Measurements from ENCODE around the gene ZNF212. TPM values are rescaled to one million over a fixed set of nuclear protein-coding genes. Genes with fewer than 3 reads are reported as not detected.

ZNF212 gene
- 10.0 and 11.5 TPM in 2 replicates for total RNA-seq (2014; rRNA removed; shearing (Covaris generic))

- peak within 1 kb of the TSS; percentile 78 for H3K27ac ChIP-seq
- peak within 1 kb of the TSS; percentile 99 for H3K4me3 ChIP-seq
- H3K36me3 ChIP-seq = 0 out of 2 replicates have a peak, but pooled peaks cover 2% of the 10 kb centered on the region
- peaks cover 2% of the 10 kb centered on the region; the same call in 1 of the 2 replicates for H3K4me1 ChIP-seq
- H3K9me3 ChIP-seq (replicated peaks) = no peaks in the 10 kb centered on the region
- H3K27me3 ChIP-seq = no peaks in the 10 kb centered on the region
- DNase-seq = peak; percentile 92 to 95
These were observed at the start of gene ZNF212 for GRCh38 chr7:149239345-149240143. ZNF212 (plus strand) TSS chr7:149239651; CDS start chr7:149239779, 128 bp downstream.

GRCh38 chr7:149191851-149192250 is 47.6 kb upstream of the ZNF212 start:
- Histone ChIP-seq H3K27ac (no peak overlapping the region), H3K4me1 (no peaks in the 10 kb centered on the region), H3K36me3 (no peaks in the 10 kb centered on the region), H3K4me3 (no peak overlapping the region), H3K9me3 (replicated peaks) (no peaks in the 10 kb centered on the region), H3K27me3 (no peaks in the 10 kb centered on the region)
- no peak for DNase-seq

GRCh38 chr7:149194799-149195179 is 44.7 kb upstream of the ZNF212 start:
- no peak for DNase-seq
- Histone ChIP-seq H3K4me1 (no peaks in the 10 kb centered on the region), H3K4me3 (peak overlapping the region; percentile 84), H3K27me3 (no peaks in the 10 kb centered on the region), H3K36me3 (peaks cover 20% of the 10 kb centered on the region), H3K9me3 (replicated peaks) (no peaks in the 10 kb centered on the region), H3K27ac (peak overlapping the region; percentile 47; the same call in 1 of the 2 replicates)

- peaks cover 27% of the 10 kb centered on the region for H3K36me3 ChIP-seq
- DNase-seq = peak; percentile 96
- no peaks in the 10 kb centered on the region for H3K27me3 ChIP-seq
- no peaks in the 10 kb centered on the region for H3K4me1 ChIP-seq
- H3K4me3 ChIP-seq = peak within 1 kb of the TSS; percentile 84
- no peaks in the 10 kb centered on the region for H3K9me3 ChIP-seq (replicated peaks)
- peak within 1 kb of the TSS; percentile 47 for H3K27ac ChIP-seq
These were observed 44.0 kb upstream of the ZNF212 start, which contains the start of gene ZNF282 for GRCh38 chr7:149195180-149196150. ZNF282 (plus strand) TSS chr7:149195546; CDS start chr7:149195590, 44 bp downstream.

- peak; percentile 23 to 47 for DNase-seq
These were observed 43.2 kb upstream of the ZNF212 start for GRCh38 chr7:149196151-149196704.

GRCh38 chr7:149196705-149197171 is 42.7 kb upstream of the ZNF212 start:
- Histone ChIP-seq H3K4me3 (peak overlapping the region; percentile 84), H3K4me1 (no peaks in the 10 kb centered on the region), H3K27ac (peak overlapping the region; percentile 45; the same call in 1 of the 2 replicates), H3K9me3 (replicated peaks) (no peaks in the 10 kb centered on the region), H3K27me3 (no peaks in the 10 kb centered on the region), H3K36me3 (peaks cover 40% of the 10 kb centered on the region)
- DNase-seq = peak; percentile 16 to 30

More at GRCh38 chr7:149196151-149196704, 43.2 kb upstream of the ZNF212 start:
- H3K27ac ChIP-seq = peak overlapping the region; percentile 45
- no peaks in the 10 kb centered on the region for H3K9me3 ChIP-seq (replicated peaks)
- no peaks in the 10 kb centered on the region for H3K27me3 ChIP-seq
- no peaks in the 10 kb centered on the region for H3K4me1 ChIP-seq
- peak overlapping the region; percentile 84 for H3K4me3 ChIP-seq
- H3K36me3 ChIP-seq = peaks cover 35% of the 10 kb centered on the region

GRCh38 chr7:149197675-149198074 is 41.8 kb upstream of the ZNF212 start:
- no peak for DNase-seq
- Histone ChIP-seq H3K9me3 (replicated peaks) (no peaks in the 10 kb centered on the region), H3K4me1 (no peaks in the 10 kb centered on the region), H3K4me3 (no peak overlapping the region), H3K27ac (no peak overlapping the region), H3K27me3 (no peaks in the 10 kb centered on the region), H3K36me3 (peaks cover 48% of the 10 kb centered on the region)

- H3K4me1 ChIP-seq = no peaks in the 10 kb centered on the region
- no peak for DNase-seq
- H3K27me3 ChIP-seq = no peaks in the 10 kb centered on the region
- H3K27ac ChIP-seq = no peak overlapping the region
- H3K36me3 ChIP-seq = peaks cover 54% of the 10 kb centered on the region
- H3K4me3 ChIP-seq = no peak overlapping the region
- no peaks in the 10 kb centered on the region for H3K9me3 ChIP-seq (replicated peaks)
These were observed 41.2 kb upstream of the ZNF212 start for GRCh38 chr7:149198161-149198816.

- H3K27ac ChIP-seq = no peak overlapping the region
- DNase-seq = no peak
- peaks cover 64% of the 10 kb centered on the region for H3K36me3 ChIP-seq
These were observed 40.0 kb upstream of the ZNF212 start for GRCh38 chr7:149199234-149199995.

GRCh38 chr7:149202831-149203231 is 36.6 kb upstream of the ZNF212 start:
- Histone ChIP-seq H3K4me3 (no peak overlapping the region), H3K27me3 (no peaks in the 10 kb centered on the region), H3K27ac (no peak overlapping the region), H3K9me3 (replicated peaks) (no peaks in the 10 kb centered on the region), H3K4me1 (no peaks in the 10 kb centered on the region), H3K36me3 (peaks cover 94% of the 10 kb centered on the region)
- DNase-seq = no peak

More at GRCh38 chr7:149199234-149199995, 40.0 kb upstream of the ZNF212 start:
- H3K27me3 ChIP-seq = no peaks in the 10 kb centered on the region
- H3K9me3 ChIP-seq (replicated peaks) = no peaks in the 10 kb centered on the region
- H3K4me3 ChIP-seq = no peak overlapping the region
- H3K4me1 ChIP-seq = no peaks in the 10 kb centered on the region

- H3K27me3 ChIP-seq = no peaks in the 10 kb centered on the region
- no peak for DNase-seq
- no peak overlapping the region for H3K27ac ChIP-seq
- H3K36me3 ChIP-seq = peaks cover 83% of the 10 kb centered on the region
- H3K4me1 ChIP-seq = no peaks in the 10 kb centered on the region
- H3K9me3 ChIP-seq (replicated peaks) = no peaks in the 10 kb centered on the region
- H3K4me3 ChIP-seq = no peak overlapping the region
These were observed 33.6 kb upstream of the ZNF212 start for GRCh38 chr7:149205690-149206381.

- H3K36me3 ChIP-seq = peaks cover 84% of the 10 kb centered on the region
- no peaks in the 10 kb centered on the region for H3K27me3 ChIP-seq
- no peak for DNase-seq
- no peak overlapping the region for H3K27ac ChIP-seq
- no peak overlapping the region for H3K4me3 ChIP-seq
- H3K4me1 ChIP-seq = no peaks in the 10 kb centered on the region
- H3K9me3 ChIP-seq (replicated peaks) = no peaks in the 10 kb centered on the region
These were observed 32.0 kb upstream of the ZNF212 start for GRCh38 chr7:149207324-149208035.

Measured in SJCRH30 (cell line).